Lung (tissue), 12 donors: Measurements from ENCODE around the gene HSPA1B. TPM values are rescaled to one million over a fixed set of nuclear protein-coding genes. Genes with fewer than 3 reads are reported as not detected.
"Not testable (repeated sequence)": the region's sequence is repeated elsewhere in the genome, so short reads cannot be mapped to it uniquely, and the experiment has no call there.

Experiments
- ATAC-seq: fragments of 200-7000 bp; cut with Tn5 transposase; one replicate; pipeline ENCODE4 v1.9.1; 2020; ENCODE audit warnings: moderate number of reproducible peaks; ENCODE audit not compliant: insufficient read depth, low FRiP score
- DNase-seq, 3 donors: peaks; one replicate each; pipeline ENCODE4 v3.0.0-alpha.2; 2013 to 2017
- H3K27ac ChIP-seq, 2 donors: one replicate each; pipeline ENCODE4 v1.5.1; 2013; ENCODE audit warnings: mild to moderate bottlenecking in 2 of 2, moderate library complexity in 2 of 2, control low read depth in 1 of 2, inconsistent platforms in 1 of 2, low read depth in 1 of 2, low read length in 1 of 2
- H3K27me3 ChIP-seq, 3 donors: one replicate each; pipeline ENCODE4 v1.5.1; 2013; ENCODE audit warnings: low read length in 2 of 3; ENCODE audit not compliant: control insufficient read depth in 3 of 3, insufficient read depth in 3 of 3
- H3K36me3 ChIP-seq, 4 donors: one replicate each; pipeline ENCODE4 v1.5.1; 2013; ENCODE audit warnings: low read length in 4 of 4, mild to moderate bottlenecking in 1 of 4, moderate library complexity in 1 of 4; ENCODE audit not compliant: control insufficient read depth in 4 of 4, insufficient read depth in 4 of 4
- H3K4me1 ChIP-seq, 5 donors: one replicate each; pipeline ENCODE4 v1.5.1; 2013; ENCODE audit warnings: low read length in 5 of 5, mild to moderate bottlenecking in 2 of 5, moderate library complexity in 1 of 5; ENCODE audit not compliant: control insufficient read depth in 5 of 5, insufficient read depth in 5 of 5
- H3K4me3 ChIP-seq: one replicate; pipeline ENCODE4 v1.5.1; 2013; ENCODE audit warnings: mild to moderate bottlenecking, control low read depth, moderate library complexity
- H3K9ac ChIP-seq, 2 donors: one replicate each; pipeline ENCODE4 v1.5.1; 2013; ENCODE audit warnings: low read length in 2 of 2, control low read depth in 1 of 2; ENCODE audit not compliant: insufficient read depth in 1 of 2
- H3K9me3 ChIP-seq, 4 donors: one replicate each; pipeline ENCODE4 v1.5.1; 2013; ENCODE audit warnings: low read length in 3 of 4, mild to moderate bottlenecking in 1 of 4, moderate library complexity in 1 of 4; ENCODE audit not compliant: control insufficient read depth in 4 of 4, insufficient read depth in 3 of 4
- WGBS, 2 donors: extraction: QIAGEN DNeasy Blood & Tissue Kit; methylation state at CpG; one replicate each; pipeline ENCODE4 v1.1.7; 2013; 5-methylcytosine and 5-hydroxymethylcytosine counted together
- polyA plus RNA-seq, 2 donors: library from polyadenylated mRNA; stranded (reverse); fragments of 200-250 nt; gene quantifications; one replicate each; pipeline ENCODE4 v1.2.1, GENCODE V29; 2013
- total RNA-seq, 2 donors: library from RNA; depleted of rRNA in 1 of 2; stranded (reverse); fragments of >200 nt in 1 of 2; gene quantifications; one replicate each; pipeline ENCODE4 v1.2.1, GENCODE V29; 2014 to 2021
- TF ChIP-seq, protein P1 (sequence below): IDR thresholded peaks from 2 replicates; pipeline ENCODE4 v1.5.1; 2012; ENCODE audit warnings: mild to moderate bottlenecking; ENCODE audit errors: control extremely low read depth, extremely low read depth
- donor health status: control.
- donor health status: control.
- donor health status: Bipolar disorder and iron deficiency.
- donor health status: healthy.
- donor health status: DM: yes; HTN: yes; CAD: no.

The HSPA1B gene
- total and polyA plus RNA-seq, 4 donors, result 33.2 to 1,377 (median 99.4) TPM

DNA sequence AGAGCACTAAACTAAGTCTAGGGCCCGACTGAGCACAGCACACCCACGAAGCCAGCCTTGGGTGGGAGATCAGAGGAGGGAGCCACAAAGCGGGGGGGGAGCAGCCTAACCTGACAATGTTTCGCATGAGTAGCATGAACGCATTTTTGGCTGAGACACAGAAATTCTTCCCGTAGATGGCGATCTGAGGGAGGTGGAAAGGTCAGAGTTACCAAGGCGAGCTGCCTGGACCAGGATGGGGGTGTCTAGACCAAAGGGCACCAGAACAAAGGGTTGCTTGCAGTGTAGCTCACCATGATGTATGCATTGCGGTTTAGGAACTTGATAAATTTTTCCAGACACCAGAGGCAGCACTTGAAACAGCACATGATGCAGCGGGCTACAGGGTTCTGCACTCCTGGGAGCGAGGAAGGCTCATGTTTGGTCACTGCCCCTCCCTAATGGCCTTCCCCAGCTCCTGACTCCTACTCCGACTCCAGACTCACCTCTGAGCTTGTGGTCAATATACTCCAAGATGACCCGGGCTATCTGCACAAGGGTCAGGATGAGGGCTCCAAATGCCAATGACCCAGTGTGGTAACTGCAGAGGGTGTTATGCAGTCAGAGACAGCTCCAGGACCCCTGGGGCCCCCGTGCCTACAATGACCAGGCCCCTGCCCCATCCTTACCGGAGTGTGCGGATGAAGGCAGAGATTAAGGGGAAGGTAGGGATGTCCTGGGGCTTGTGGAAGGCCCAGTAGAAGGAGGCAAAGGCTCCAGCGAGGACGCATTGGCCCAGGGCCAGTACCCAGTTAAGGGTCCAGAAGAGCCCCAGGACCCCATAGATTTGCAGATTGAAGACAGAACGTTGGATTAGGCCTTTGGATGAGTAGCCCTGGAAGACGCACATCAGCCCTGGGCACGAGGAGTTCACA is 37.9 kb downstream of the HSPA1B start:
- Histone ChIP-seq H3K27me3 (no peaks in the 10 kb centered on the region), H3K9me3 (no peaks in the 10 kb centered on the region), H3K27ac (no peak overlapping the region), H3K9ac (no peak overlapping the region), H3K4me3 (no peak overlapping the region), H3K36me3 (peaks cover 0 to 1% (median 0%) of the 10 kb centered on the region in 4 donors), H3K4me1 (peaks cover 0 to 17% (median 5%) of the 10 kb centered on the region in 5 donors)
- 89 to 91% methylated on average over 21 of the region's 21 CpGs for WGBS, 2 donors
- ATAC-seq, result no peak
- TF ChIP-seq, protein P1, sequence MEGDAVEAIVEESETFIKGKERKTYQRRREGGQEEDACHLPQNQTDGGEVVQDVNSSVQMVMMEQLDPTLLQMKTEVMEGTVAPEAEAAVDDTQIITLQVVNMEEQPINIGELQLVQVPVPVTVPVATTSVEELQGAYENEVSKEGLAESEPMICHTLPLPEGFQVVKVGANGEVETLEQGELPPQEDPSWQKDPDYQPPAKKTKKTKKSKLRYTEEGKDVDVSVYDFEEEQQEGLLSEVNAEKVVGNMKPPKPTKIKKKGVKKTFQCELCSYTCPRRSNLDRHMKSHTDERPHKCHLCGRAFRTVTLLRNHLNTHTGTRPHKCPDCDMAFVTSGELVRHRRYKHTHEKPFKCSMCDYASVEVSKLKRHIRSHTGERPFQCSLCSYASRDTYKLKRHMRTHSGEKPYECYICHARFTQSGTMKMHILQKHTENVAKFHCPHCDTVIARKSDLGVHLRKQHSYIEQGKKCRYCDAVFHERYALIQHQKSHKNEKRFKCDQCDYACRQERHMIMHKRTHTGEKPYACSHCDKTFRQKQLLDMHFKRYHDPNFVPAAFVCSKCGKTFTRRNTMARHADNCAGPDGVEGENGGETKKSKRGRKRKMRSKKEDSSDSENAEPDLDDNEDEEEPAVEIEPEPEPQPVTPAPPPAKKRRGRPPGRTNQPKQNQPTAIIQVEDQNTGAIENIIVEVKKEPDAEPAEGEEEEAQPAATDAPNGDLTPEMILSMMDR, result no peak
- DNase-seq, result no peak

DNA sequence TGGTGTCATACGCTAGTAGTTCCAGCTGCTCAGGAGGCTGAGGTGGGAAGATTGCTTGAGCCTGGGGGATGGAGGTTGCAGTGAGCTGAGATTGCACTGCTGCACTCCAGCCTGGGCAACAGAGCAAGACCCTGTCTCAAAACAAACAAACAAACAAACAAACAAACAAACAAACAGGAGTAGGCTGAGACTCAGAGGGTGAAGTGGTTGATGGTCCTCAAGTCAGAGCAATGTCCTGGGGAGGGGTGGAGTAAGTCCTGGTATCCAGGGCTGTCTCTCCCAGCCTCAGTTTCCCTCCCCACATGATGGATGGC is 41.1 kb downstream of the HSPA1B start:
- not testable (repeated sequence) for ATAC-seq

DNA sequence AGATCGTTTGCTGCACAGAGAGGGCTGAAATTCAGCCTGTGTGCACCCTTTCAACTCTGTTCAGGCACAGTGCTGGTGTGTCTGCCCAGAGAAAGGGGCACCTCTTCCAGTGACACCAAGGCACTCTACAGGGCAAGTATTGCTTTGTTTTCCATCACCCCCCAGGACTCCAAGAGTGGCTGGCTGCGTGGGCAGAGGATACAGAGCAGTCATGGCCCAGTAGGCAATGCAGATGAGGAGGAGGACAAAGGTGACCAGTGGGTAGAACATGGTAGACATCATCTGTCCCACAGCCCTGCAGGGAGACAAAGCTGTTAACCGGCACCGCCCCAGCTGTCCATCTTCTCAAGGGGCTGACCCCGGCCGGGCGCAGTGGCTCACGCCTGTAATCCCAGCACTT is 41.8 kb downstream of the HSPA1B start:
- DNase-seq, result no peak
- no peak for ATAC-seq
- WGBS, 2 donors, result 80 to 84% methylated on average over 6 to 8 of the region's 8 CpGs
- no peaks in the 10 kb centered on the region for H3K4me1 ChIP-seq
- H3K27ac ChIP-seq, result no peak overlapping the region
- no peak overlapping the region for H3K9ac ChIP-seq
- TF ChIP-seq, protein P1, result no peak
- H3K9me3 ChIP-seq, result no peaks in the 10 kb centered on the region
- H3K4me3 ChIP-seq, result no peak overlapping the region
- H3K36me3 ChIP-seq, result no peaks in the 10 kb centered on the region
- no peaks in the 10 kb centered on the region for H3K27me3 ChIP-seq

More for the DNA sequence above, 41.1 kb downstream of the HSPA1B start:
- H3K27ac ChIP-seq, H3K27me3 ChIP-seq, H3K4me1 ChIP-seq, H3K4me3 ChIP-seq, H3K36me3 ChIP-seq, DNase-seq, H3K9me3 ChIP-seq, H3K9ac ChIP-seq: not testable (repeated sequence)
- WGBS, 2 donors, result 82 to 98% methylated on average over 1 of the region's 1 CpG

DNA sequence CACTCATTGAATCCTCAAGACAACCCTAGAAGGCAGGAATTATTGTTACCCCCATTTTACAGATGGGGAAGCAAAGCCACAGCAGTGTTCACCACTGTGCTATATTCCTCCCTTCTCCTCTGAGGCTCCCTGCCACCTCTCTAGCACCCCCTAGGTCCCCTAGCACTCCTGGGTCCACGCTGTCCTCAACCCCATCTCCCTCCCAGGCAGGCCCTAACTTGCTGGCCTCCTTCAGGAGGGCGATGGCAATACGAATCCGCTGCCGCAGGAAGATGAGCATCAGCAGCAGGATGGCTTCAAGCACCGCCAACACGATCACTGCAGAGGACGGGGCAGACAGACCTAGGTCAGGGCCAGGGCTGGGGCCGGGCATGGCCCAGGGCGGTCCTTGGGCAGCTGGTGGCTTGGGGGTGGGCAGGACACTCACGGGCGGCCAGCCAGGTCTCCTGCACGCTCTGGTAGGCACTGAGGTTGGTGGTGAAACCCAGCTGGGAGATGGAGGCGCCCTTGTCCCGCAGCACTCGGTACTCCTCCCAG is 42.9 kb downstream of the HSPA1B start:
- 76 to 85% methylated on average over 16 of the region's 16 CpGs for WGBS, 2 donors
- ATAC-seq, result no peak
- no peak for DNase-seq

More for the DNA sequence above, 42.9 kb downstream of the HSPA1B start:
- Histone ChIP-seq H3K36me3 (no peaks in the 10 kb centered on the region), H3K9me3 (no peaks in the 10 kb centered on the region), H3K9ac (no peak overlapping the region), H3K27me3 (no peaks in the 10 kb centered on the region), H3K4me1 (no peaks in the 10 kb centered on the region), H3K27ac (no peak overlapping the region), H3K4me3 (no peak overlapping the region)
- TF ChIP-seq, protein P1, result no peak
